ENCODE measurements around the gene TAOK2. TPM values are rescaled to one million over a fixed set of nuclear protein-coding genes. Genes with fewer than 3 reads are reported as not detected.

Gene TAOK2
- total RNA-seq, 4 donors from 2014 or later, result 25.7 to 87.0 (median 31.4) TPM

DNA sequence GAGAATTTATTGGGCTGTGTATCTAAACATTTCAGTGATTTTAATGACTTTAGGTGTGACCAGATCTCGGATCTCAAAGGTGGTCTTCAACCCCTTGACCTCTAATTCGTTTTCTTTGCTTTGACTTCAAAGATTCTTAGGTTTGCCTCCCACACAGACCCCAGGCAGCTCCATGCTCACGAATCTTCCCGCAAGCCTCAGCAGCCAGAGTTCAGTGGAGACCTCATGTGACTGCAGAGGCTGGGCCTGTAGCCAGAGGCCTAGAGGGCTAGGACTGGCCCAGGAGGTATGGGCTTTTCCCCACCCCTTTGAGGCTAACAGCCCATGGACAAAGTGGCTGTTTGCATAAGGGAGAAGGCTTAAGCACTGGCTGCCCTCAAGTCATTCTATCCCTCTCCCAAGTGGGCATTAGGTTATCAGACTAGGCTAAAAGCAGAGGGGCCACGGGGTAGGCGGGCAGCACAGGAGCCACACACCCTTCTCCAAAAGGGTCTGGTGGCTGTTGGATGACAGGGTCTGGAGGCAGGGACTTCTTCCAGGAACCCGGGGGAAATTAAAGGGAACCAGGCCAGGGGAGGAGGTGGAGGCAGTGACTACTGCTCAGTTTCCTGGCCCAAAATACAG, 18.8 kb downstream of the TAOK2 start:
- TF ChIP-seq CTCF (IDR thresholded peaks at IDR 0.05; ENCODE audit: low read depth), result no peak

GRCh38 chr16:29993191-29993902, 19.7 kb downstream of the TAOK2 start:
- no peak for TF ChIP-seq CTCF (IDR thresholded peaks at IDR 0.05; ENCODE audit: low read depth)

- TF ChIP-seq CTCF (IDR thresholded peaks at IDR 0.05; ENCODE audit: low read depth), result no peak
Measured at GRCh38 chr16:29993903-29994599, 20.4 kb downstream of the TAOK2 start.

DNA sequence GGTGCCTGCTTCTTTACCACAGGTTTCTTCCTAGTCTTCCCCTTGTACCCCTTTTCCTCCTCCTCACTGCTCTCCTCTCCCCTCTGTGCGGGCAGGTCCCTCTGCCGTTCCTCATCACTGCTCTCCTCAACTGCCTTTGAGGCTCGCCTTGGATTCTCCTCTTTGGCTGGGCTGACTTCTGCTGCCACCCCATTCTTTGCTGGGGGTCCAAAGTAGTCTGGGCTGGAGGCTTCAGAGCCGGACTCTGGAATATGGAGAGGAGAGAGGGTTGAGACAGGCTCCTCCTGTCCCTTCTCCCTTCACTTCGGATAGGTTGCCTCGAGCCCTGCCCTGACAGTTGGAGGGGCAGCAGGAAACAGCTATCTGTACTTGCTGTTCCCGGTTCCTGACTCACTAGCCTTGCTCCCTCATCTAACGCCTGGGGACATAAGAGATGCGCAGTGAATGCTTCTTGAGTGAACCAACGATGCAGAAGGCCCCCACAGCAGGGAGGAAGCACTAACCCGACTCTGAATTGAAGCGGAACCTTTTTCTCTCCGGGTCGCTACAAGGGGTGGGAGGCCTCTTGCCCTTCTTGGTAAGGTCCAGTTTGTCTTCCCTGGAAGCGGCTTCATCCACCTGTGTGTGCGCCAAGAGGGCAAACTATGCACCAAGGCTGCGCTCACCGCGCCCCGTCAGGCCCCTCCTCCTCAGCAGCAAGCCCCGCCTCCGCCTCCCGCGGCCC, 21.1 kb downstream of the TAOK2 start:
- TF ChIP-seq CTCF (IDR thresholded peaks at IDR 0.05; ENCODE audit: low read depth), result no peak

GRCh38 chr16:29995324-29995910, 21.7 kb downstream of the TAOK2 start, which contains the start of gene HIRIP3:
HIRIP3 (minus strand) TSS chr16:29995617; CDS start chr16:29995605, 12 bp downstream.
- no peak for TF ChIP-seq CTCF (IDR thresholded peaks at IDR 0.05; ENCODE audit: low read depth)

DNA sequence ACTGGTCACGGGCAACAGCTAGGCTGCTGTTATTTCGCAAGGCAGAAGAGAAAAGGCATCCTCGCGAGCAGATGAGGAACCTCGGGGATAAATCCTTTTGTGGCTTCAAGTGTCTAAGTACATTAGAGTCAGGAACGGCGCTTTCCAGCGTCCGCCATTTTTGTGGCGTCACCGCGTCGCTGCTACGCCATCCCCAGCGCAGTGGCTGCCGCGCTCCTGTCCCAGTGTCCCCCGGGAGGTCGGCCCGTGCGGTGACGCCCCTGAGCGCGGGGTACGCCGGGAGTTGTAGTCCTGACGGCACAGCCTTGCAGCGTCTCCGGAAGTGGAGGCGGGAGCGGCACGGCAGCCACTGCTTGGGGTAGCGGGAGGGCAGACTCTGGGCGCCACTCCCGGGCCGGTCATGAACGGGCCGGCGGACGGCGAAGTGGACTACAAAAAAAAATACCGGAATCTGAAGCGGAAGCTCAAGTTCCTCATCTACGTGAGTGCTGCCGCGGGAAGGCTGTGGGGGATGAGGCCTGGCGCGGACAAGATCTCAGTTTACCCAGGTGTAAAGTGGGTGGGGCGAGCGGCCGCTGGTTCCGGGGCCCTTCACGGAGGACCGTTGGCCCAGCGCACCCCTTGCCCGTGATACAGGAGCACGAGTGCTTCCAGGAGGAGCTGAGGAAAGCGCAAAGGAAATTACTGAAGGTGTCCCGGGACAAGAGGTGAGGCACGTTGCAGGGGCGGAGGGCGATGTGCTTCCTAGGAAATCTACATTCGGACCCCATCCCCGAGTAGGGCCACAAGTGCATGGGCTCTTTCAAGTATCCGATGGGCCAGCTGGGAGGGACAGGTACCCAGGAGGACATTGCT, 22.5 kb downstream of the TAOK2 start, which contains the start of gene INO80E:
Gene INO80E, plus strand, starts transcription at position 331 of the 855 bp plus-strand sequence. Its CDS starts 70 bp downstream, at position 401.
- no peak for TF ChIP-seq CTCF (IDR thresholded peaks at IDR 0.05; ENCODE audit: low read depth)

Data from subcutaneous adipose tissue (tissue), 4 donors.